ENCODE measurements around the gene TEC.

- TF ChIP-seq CTCF (IDR thresholded peaks at IDR 0.05) (no peak), SIN3A (IDR thresholded peaks at IDR 0.05; ENCODE audit: borderline replicate concordance, insufficient read depth, low read depth, low read length) (no peak), POLR2AphosphoS5 (IDR thresholded peaks at IDR 0.05; ENCODE audit: low read depth, low read length) (no peak)
These were observed 53.7 kb downstream of the TEC start for GRCh38 chr4:48215977-48216376.

Measured in Panc1 (cell line).